SK-N-MC (cell line): Measurements from ENCODE around the gene NPAS4.

Experiments
- EZH2 ChIP-seq: fragments of 200-600 bp; sonication (generic); IDR thresholded peaks from one replicate; pipeline ENCODE4 v1.6.1; 2017; ENCODE audit warnings: antibody characterized with exemption
- FOXP2 ChIP-seq: optimal IDR thresholded peaks from 2 replicates; pipeline ENCODE3; 2011; ENCODE audit warnings: mild to moderate bottlenecking, moderate library complexity; ENCODE audit not compliant: insufficient read depth; ENCODE audit errors: extremely low read length, control extremely low read depth
- POLR2AphosphoS5 ChIP-seq: IDR thresholded peaks from 2 replicates; pipeline ENCODE4 v1.6.1; 2012; ENCODE audit warnings: mild to moderate bottlenecking, low read depth, low read length, borderline replicate concordance

GRCh38 chr11:66386171-66387069 lies 34.4 kb upstream of the NPAS4 start:
- no peak for TF ChIP-seq EZH2
- TF ChIP-seq POLR2AphosphoS5 = no peak
- TF ChIP-seq FOXP2 = no peak
